Measurements from ENCODE around the gene IVD.

Gene IVD

GRCh38 chr15:40405501-40406381 is at the start of gene IVD:
IVD (plus strand) TSS chr15:40405795; CDS start chr15:40405828, 33 bp downstream.
- ATAC-seq: peak; percentile 99
- DNase-seq: peak; percentile 94

GRCh38 chr15:40355976-40356585 is 49.5 kb upstream of the IVD start:
- ATAC-seq: no peak
- no peak for DNase-seq

GRCh38 chr15:40357246-40357645 is 48.3 kb upstream of the IVD start:
- no peak for DNase-seq
- ATAC-seq: no peak

GRCh38 chr15:40357723-40358470 is 47.7 kb upstream of the IVD start, which contains the start of gene DISP2:
DISP2 (plus strand) TSS chr15:40358219; CDS start chr15:40358322, 103 bp downstream.
- DNase-seq (peak; percentile 95), ATAC-seq (peak; percentile 90)

GRCh38 chr15:40358471-40359353 is 46.9 kb upstream of the IVD start:
- DNase-seq (peak; percentile 31), ATAC-seq (peak; percentile 24)

GRCh38 chr15:40360015-40360414 is 45.6 kb upstream of the IVD start:
- DNase-seq: no peak
- ATAC-seq: no peak

- no peak for DNase-seq
- ATAC-seq: no peak
Observed at GRCh38 chr15:40361640-40362039, 44.0 kb upstream of the IVD start.

GRCh38 chr15:40363611-40364010 is 42.0 kb upstream of the IVD start:
- DNase-seq: no peak
- ATAC-seq: no peak

- ATAC-seq: no peak
- no peak for DNase-seq
Observed at GRCh38 chr15:40364251-40364650, 41.3 kb upstream of the IVD start.

- no peak for DNase-seq
- ATAC-seq: no peak
Observed at GRCh38 chr15:40365016-40365415, 40.6 kb upstream of the IVD start.

GRCh38 chr15:40365624-40366456 is 39.8 kb upstream of the IVD start:
- no peak for ATAC-seq
- DNase-seq: no peak

- DNase-seq (no peak), ATAC-seq (no peak)
Observed at GRCh38 chr15:40366457-40367370, 38.9 kb upstream of the IVD start.

GRCh38 chr15:40367371-40367685 is 38.3 kb upstream of the IVD start:
- no peak for ATAC-seq
- peak; percentile 12 for DNase-seq

- ATAC-seq (peak; percentile 93), DNase-seq (peak; percentile 87)
Observed at GRCh38 chr15:40367686-40368611, 37.6 kb upstream of the IVD start.

- DNase-seq (no peak), ATAC-seq (no peak)
Observed at GRCh38 chr15:40368719-40369473, 36.7 kb upstream of the IVD start.

- no peak for DNase-seq
- ATAC-seq: no peak
Observed at GRCh38 chr15:40369474-40369869, 36.1 kb upstream of the IVD start.

GRCh38 chr15:40369971-40370370 is 35.6 kb upstream of the IVD start:
- ATAC-seq: no peak
- DNase-seq: no peak

- DNase-seq (no peak), ATAC-seq (no peak)
Observed at GRCh38 chr15:40372981-40373380, 32.6 kb upstream of the IVD start.
